NB4 (cell line): ENCODE measurements around the gene TMC8.

Source experiments
- CTCF ChIP-seq: IDR thresholded peaks from one replicate; pipeline ENCODE4 v1.5.1; 2012; ENCODE audit warnings: low read depth, low read length
- MAX ChIP-seq: IDR thresholded peaks from 2 replicates; pipeline ENCODE4 v1.6.1; 2011; ENCODE audit warnings: low read depth, low read length
- MYC ChIP-seq: IDR thresholded peaks from 2 replicates; pipeline ENCODE4 v1.6.1; 2011; ENCODE audit warnings: low read depth, low read length
- POLR2A ChIP-seq: IDR thresholded peaks from 2 replicates; pipeline ENCODE4 v1.6.1; 2011; ENCODE audit warnings: mild to moderate bottlenecking; ENCODE audit not compliant: insufficient read length; ENCODE audit errors: extremely low read depth

- TF ChIP-seq MAX (no peak), MYC (no peak), POLR2A (no peak), CTCF (no peak)
Measured at GRCh38 chr17:78131172-78132083, 857 bp downstream of the TMC8 start.
